Measurements from ENCODE around the gene VWCE. TPM values are rescaled to one million over a fixed set of nuclear protein-coding genes. Genes with fewer than 3 reads are reported as not detected.

The VWCE gene
- total RNA-seq, 1 experiment from 2014 or later, result 0.51 TPM

DNA sequence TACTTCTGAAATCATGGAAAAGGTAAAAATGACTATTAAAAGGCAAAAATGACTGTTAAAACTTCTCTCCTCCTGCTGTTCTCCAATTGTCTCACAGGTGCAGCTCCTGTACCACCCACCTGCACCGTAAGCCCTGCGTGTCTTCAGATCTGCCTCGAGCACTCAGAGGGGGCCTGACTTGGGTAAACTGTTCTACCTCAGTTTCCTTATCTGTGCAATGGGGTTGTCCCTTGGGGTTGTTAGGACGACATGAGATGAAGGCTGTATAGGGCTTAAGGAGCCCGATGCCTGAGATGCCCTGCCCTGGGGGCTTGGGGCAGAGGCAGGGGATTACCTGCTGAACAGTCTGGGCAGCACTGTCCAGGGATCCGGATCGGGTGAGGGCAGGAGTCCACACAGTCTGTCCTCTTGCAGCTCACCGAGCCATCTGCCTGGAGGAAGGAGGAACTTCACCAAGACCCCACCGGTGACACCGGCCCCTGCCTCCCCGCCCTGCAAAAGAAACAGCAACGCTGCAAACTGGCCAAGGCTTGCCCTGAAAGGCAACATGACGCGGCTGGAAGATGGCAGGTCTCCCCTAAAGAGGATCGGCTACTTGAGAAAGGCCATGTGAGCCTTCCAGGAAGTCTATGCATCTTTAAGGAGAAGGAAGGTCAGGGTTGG, 26.4 kb downstream of the VWCE start:
- Histone ChIP-seq H3K4me3 (ENCODE audit: low read depth in 2 of 2, low read length in 2 of 2) (no peak overlapping the region), H3K27me3 (ENCODE audit: control insufficient read depth, insufficient read depth, low read length) (no peaks in the 10 kb centered on the region), H3K9me3 (ENCODE audit: control insufficient read depth, insufficient read depth, low read depth, low read length) (no peaks in the 10 kb centered on the region), H3K27ac (ENCODE audit: low read length) (no peak overlapping the region), H3K36me3 (ENCODE audit: control insufficient read depth, insufficient read depth, low read length) (no peaks in the 10 kb centered on the region), H3K4me1 (ENCODE audit: control insufficient read depth, insufficient read depth, low read length) (no peaks in the 10 kb centered on the region)
- DNase-seq (ENCODE audit: low read depth, low spot score) (no peak), ATAC-seq (no peak)
- intact Hi-C loops (cut with micrococcal nuclease; ENCODE audit: unreplicated experiment) (no loop called here), in situ Hi-C loops (cut with HindIII; ENCODE audit: low pct_unique_long_range_greater_than_20kb, low sequenced_read_pairs) (no loop called here)
- no peak for TF ChIP-seq POLR2AphosphoS5 (IDR thresholded peaks at IDR 0.05; ENCODE audit: low read depth, low read length)
- TF ChIP-seq, protein P1, sequence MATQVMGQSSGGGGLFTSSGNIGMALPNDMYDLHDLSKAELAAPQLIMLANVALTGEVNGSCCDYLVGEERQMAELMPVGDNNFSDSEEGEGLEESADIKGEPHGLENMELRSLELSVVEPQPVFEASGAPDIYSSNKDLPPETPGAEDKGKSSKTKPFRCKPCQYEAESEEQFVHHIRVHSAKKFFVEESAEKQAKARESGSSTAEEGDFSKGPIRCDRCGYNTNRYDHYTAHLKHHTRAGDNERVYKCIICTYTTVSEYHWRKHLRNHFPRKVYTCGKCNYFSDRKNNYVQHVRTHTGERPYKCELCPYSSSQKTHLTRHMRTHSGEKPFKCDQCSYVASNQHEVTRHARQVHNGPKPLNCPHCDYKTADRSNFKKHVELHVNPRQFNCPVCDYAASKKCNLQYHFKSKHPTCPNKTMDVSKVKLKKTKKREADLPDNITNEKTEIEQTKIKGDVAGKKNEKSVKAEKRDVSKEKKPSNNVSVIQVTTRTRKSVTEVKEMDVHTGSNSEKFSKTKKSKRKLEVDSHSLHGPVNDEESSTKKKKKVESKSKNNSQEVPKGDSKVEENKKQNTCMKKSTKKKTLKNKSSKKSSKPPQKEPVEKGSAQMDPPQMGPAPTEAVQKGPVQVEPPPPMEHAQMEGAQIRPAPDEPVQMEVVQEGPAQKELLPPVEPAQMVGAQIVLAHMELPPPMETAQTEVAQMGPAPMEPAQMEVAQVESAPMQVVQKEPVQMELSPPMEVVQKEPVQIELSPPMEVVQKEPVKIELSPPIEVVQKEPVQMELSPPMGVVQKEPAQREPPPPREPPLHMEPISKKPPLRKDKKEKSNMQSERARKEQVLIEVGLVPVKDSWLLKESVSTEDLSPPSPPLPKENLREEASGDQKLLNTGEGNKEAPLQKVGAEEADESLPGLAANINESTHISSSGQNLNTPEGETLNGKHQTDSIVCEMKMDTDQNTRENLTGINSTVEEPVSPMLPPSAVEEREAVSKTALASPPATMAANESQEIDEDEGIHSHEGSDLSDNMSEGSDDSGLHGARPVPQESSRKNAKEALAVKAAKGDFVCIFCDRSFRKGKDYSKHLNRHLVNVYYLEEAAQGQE (IDR thresholded peaks at IDR 0.05; ENCODE audit: insufficient read depth in 1 of 2, low read depth in 2 of 2, low read length in 1 of 2), result no peak
- TF ChIP-seq TCF7L2 (IDR thresholded peaks at IDR 0.05; ENCODE audit: low read depth, low read length), result no peak
- no peak for TF ChIP-seq SIN3A (IDR thresholded peaks at IDR 0.05; ENCODE audit: borderline replicate concordance, insufficient read depth, low read depth, low read length)
- TF ChIP-seq, protein P2, sequence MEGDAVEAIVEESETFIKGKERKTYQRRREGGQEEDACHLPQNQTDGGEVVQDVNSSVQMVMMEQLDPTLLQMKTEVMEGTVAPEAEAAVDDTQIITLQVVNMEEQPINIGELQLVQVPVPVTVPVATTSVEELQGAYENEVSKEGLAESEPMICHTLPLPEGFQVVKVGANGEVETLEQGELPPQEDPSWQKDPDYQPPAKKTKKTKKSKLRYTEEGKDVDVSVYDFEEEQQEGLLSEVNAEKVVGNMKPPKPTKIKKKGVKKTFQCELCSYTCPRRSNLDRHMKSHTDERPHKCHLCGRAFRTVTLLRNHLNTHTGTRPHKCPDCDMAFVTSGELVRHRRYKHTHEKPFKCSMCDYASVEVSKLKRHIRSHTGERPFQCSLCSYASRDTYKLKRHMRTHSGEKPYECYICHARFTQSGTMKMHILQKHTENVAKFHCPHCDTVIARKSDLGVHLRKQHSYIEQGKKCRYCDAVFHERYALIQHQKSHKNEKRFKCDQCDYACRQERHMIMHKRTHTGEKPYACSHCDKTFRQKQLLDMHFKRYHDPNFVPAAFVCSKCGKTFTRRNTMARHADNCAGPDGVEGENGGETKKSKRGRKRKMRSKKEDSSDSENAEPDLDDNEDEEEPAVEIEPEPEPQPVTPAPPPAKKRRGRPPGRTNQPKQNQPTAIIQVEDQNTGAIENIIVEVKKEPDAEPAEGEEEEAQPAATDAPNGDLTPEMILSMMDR (IDR thresholded peaks at IDR 0.05), result no peak
- CTCF ChIA-PET, result no interaction called here
- POLR2A ChIA-PET, result no interaction called here
- BruUV-seq (replicated peaks), result no TSS peak

DNA sequence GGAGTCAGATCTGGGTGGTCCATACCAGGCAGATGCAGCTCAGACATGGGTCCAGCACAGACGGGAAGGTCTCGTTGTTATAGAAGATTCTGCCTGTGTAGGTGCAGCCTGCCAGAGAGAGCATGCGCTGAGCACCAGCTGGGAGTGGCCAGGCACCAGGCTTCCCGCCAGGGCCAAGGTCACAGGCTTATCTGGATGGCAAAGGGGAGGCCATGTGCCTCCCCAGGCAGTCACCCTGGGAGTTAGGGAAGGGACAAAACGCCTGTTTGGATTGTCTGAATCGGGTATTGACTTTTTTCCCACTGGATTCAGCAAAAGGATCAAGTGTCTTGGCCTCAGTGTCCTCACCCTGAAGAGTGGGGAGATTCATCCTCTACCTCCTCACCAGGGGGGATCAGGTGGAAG, 27.7 kb downstream of the VWCE start:
- POLR2A ChIA-PET, result interaction anchor here (0.6 kb wide), 1 partner anchor 15 kb away, joined by 4 read pairs; no protein-coding TSS in a partner anchor
- CTCF ChIA-PET, result no interaction called here
- no peaks in the 10 kb centered on the region for H3K9me3 ChIP-seq (ENCODE audit: control insufficient read depth, insufficient read depth, low read depth, low read length)
- BruUV-seq (replicated peaks), result no TSS peak
- no peak; the same call in 1 of the 2 replicates for ATAC-seq
- no peak overlapping the region for H3K4me3 ChIP-seq (ENCODE audit: low read depth in 2 of 2, low read length in 2 of 2)
- in situ Hi-C loops (cut with HindIII; ENCODE audit: low pct_unique_long_range_greater_than_20kb, low sequenced_read_pairs), result no loop called here
- no peak for DNase-seq (ENCODE audit: low read depth, low spot score)
- no peaks in the 10 kb centered on the region for H3K36me3 ChIP-seq (ENCODE audit: control insufficient read depth, insufficient read depth, low read length)
- no peaks in the 10 kb centered on the region for H3K4me1 ChIP-seq (ENCODE audit: control insufficient read depth, insufficient read depth, low read length)
- intact Hi-C loops (cut with micrococcal nuclease; ENCODE audit: unreplicated experiment), result no loop called here
- no peak overlapping the region for H3K27ac ChIP-seq (ENCODE audit: low read length)
- TF ChIP-seq, protein P2 (IDR thresholded peaks at IDR 0.05), result no peak
- TF ChIP-seq SIN3A (IDR thresholded peaks at IDR 0.05; ENCODE audit: borderline replicate concordance, insufficient read depth, low read depth, low read length) (no peak), TCF7L2 (IDR thresholded peaks at IDR 0.05; ENCODE audit: low read depth, low read length) (no peak), POLR2AphosphoS5 (IDR thresholded peaks at IDR 0.05; ENCODE audit: low read depth, low read length) (no peak)
- TF ChIP-seq, protein P1 (IDR thresholded peaks at IDR 0.05; ENCODE audit: insufficient read depth in 1 of 2, low read depth in 2 of 2, low read length in 1 of 2), result no peak
- no peaks in the 10 kb centered on the region for H3K27me3 ChIP-seq (ENCODE audit: control insufficient read depth, insufficient read depth, low read length)
